Vagina (tissue), 2 donors: Measurements from ENCODE around the gene RPUSD3. TPM values are rescaled to one million over a fixed set of nuclear protein-coding genes. Genes with fewer than 3 reads are reported as not detected.

Source experiments
- DNase-seq, 2 donors: peaks; one replicate each; pipeline ENCODE4 v3.0.0-alpha.2; 2017; ENCODE audit errors: extremely low spot score in 2 of 2
- H3K27ac ChIP-seq: fragments of 200-600 bp; sonication (generic); one replicate; pipeline ENCODE4 v1.5.1; 2019
- H3K27me3 ChIP-seq: fragments of 200-600 bp; sonication (generic); one replicate; pipeline ENCODE4 v1.5.1; 2019
- H3K36me3 ChIP-seq, 2 donors: fragments of 200-600 bp; sonication (generic); one replicate each; pipeline ENCODE4 v1.5.1; 2017 to 2019
- H3K4me1 ChIP-seq: fragments of 200-600 bp; sonication (generic); one replicate; pipeline ENCODE4 v1.5.1; 2019
- H3K4me3 ChIP-seq, 2 donors: fragments of 200-600 bp; sonication (generic); 1 replicate in 1 of 2; 2 replicates in 1 of 2; pipeline ENCODE4 v1.5.1; 2016 to 2019
- H3K9me3 ChIP-seq: fragments of 200-600 bp; sonication (generic); one replicate; pipeline ENCODE4 v1.5.1; 2019
- POLR2A ChIP-seq, 2 donors: fragments of 450-650 bp; IDR thresholded peaks; one replicate each; pipeline ENCODE4 v1.6.1; 2017; ENCODE audit warnings: antibody characterized with exemption in 2 of 2, mild to moderate bottlenecking in 2 of 2, moderate library complexity in 2 of 2
- POLR2AphosphoS5 ChIP-seq, 2 donors: sonication (generic); formaldehyde crosslinking; IDR thresholded peaks; one replicate each; pipeline ENCODE4 v1.9.0; 2017; ENCODE audit warnings: antibody characterized with exemption in 2 of 2, mild to moderate bottlenecking in 2 of 2, low read depth in 1 of 2; ENCODE audit not compliant: insufficient read depth in 1 of 2
- intact Hi-C: fragments of 100-400 bp; cut with DNase I; formaldehyde crosslinking; loops from one replicate; pipeline ENCODE4 v1.15.1; 2023
- total RNA-seq: library from RNA; depleted of rRNA; stranded (reverse); fragments of >200 nt; gene quantifications from one replicate; pipeline ENCODE4 v1.2.3, GENCODE V29; 2016
- TF ChIP-seq, protein P1 (sequence below), 3 experiments: fragments of 450-650 bp in 2 of 3; fragments of 200-600 bp in 1 of 3; sonication (generic) in 1 of 3; IDR thresholded peaks; one replicate each; pipeline ENCODE4 v1.5.1; 2017 to 2019; ENCODE audit warnings: antibody characterized with exemption in 3 of 3, mild to moderate bottlenecking in 2 of 3, moderate library complexity in 2 of 3

Gene RPUSD3
- total RNA-seq, 1 donor from 2014 or later, result 50.6 TPM

DNA sequence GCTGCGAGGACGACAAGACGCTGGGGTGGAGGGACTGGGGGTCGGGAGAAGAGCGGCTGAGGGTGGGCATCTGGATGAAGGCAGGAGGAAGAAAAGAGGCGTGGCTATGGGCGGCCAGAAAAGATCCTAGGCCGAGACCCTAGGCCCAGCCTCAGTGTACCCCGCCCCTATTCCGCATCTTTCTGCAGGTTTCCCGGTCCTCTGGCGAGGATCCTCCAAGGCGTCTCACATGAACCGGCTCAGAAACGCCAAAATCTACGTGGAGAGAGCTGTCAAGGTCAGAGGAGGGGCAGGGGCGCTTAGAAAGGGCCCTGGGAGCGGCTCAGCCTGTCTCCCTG is 33.4 kb downstream of the RPUSD3 start:
- H3K4me3 ChIP-seq, result peak overlapping the region; percentile 62 to 68
- TF ChIP-seq, protein P1, sequence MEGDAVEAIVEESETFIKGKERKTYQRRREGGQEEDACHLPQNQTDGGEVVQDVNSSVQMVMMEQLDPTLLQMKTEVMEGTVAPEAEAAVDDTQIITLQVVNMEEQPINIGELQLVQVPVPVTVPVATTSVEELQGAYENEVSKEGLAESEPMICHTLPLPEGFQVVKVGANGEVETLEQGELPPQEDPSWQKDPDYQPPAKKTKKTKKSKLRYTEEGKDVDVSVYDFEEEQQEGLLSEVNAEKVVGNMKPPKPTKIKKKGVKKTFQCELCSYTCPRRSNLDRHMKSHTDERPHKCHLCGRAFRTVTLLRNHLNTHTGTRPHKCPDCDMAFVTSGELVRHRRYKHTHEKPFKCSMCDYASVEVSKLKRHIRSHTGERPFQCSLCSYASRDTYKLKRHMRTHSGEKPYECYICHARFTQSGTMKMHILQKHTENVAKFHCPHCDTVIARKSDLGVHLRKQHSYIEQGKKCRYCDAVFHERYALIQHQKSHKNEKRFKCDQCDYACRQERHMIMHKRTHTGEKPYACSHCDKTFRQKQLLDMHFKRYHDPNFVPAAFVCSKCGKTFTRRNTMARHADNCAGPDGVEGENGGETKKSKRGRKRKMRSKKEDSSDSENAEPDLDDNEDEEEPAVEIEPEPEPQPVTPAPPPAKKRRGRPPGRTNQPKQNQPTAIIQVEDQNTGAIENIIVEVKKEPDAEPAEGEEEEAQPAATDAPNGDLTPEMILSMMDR (IDR thresholded peaks at IDR 0.05), result no peak
- peak in 1 of 2 donors; percentile 30 for TF ChIP-seq POLR2AphosphoS5 (IDR thresholded peaks at IDR 0.05; ENCODE audit: insufficient read depth in 1 of 2, low read depth in 1 of 2)
- no peak for DNase-seq

DNA sequence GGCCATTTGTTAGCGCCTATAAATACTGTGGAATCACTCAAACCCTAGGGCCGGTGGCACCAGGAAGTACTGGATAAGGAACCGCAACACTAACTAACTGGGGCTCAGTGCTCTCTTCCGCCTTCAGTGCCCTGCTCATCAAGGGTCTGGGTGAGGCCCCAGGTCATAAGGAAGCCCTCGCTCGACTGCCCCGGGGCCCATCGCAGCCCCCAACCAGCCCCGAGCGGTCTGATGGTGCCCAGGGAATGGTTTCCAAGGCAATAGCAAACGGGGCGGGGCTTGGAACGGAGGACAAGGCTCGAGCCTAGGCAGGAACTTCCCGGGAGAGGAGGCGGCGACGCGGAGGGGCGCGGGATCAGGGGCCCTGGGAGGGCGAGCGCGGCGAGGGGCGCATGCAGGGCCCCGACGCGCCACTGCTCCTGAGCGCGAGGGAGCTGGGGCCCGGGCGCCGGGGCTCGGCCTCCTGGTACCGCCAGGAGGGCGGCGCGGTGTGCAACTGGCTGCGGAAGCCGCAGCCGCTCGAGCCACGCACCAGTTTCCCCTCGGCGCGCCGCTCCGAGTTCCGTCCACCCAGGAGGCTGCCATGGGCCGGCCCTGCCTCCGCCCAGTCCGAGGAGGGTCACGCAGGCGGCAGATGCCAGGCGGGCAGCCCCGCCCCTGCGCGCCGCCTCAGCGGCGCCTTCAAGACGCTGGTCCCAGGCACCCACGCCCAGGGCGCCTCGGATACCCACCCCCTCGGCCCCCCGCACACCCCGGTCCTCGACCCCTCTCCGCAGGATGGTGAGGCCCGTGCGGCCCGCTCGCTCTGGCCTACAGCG is 34.0 kb downstream of the RPUSD3 start, which contains the start of gene TTLL3:
Gene TTLL3 (plus strand): TSS at position 648 of the 818 bp plus-strand sequence. CDS start 400 bp downstream, outside the sequence.
- Histone ChIP-seq H3K4me3 (peak within 1 kb of the TSS; percentile 62 to 68), H3K9me3 (no peaks in the 10 kb centered on the region), H3K36me3 (peaks cover 0 to 39% of the 10 kb centered on the region in 2 donors), H3K27ac (peak within 1 kb of the TSS; percentile 94), H3K4me1 (peaks cover 19% of the 10 kb centered on the region), H3K27me3 (no peaks in the 10 kb centered on the region)
- no peak for DNase-seq
- intact Hi-C loops, result loop anchor here (10.0 kb wide), 1 partner anchor 125 kb away; the partner anchor contains the start of gene CRELD1
- peak in 1 of 2 donors; percentile 15 for TF ChIP-seq POLR2A (IDR thresholded peaks at IDR 0.05)
- TF ChIP-seq POLR2AphosphoS5 (IDR thresholded peaks at IDR 0.05; ENCODE audit: insufficient read depth in 1 of 2, low read depth in 1 of 2), result peak; percentile 26 to 65
- TF ChIP-seq, protein P1 (IDR thresholded peaks at IDR 0.05), result no peak

More for the DNA sequence above, 33.4 kb downstream of the RPUSD3 start:
- Histone ChIP-seq H3K27ac (peak overlapping the region; percentile 94), H3K4me1 (peaks cover 19% of the 10 kb centered on the region), H3K9me3 (no peaks in the 10 kb centered on the region), H3K27me3 (no peaks in the 10 kb centered on the region), H3K36me3 (peaks cover 0 to 33% of the 10 kb centered on the region in 2 donors)
- intact Hi-C loops, result no loop called here

DNA sequence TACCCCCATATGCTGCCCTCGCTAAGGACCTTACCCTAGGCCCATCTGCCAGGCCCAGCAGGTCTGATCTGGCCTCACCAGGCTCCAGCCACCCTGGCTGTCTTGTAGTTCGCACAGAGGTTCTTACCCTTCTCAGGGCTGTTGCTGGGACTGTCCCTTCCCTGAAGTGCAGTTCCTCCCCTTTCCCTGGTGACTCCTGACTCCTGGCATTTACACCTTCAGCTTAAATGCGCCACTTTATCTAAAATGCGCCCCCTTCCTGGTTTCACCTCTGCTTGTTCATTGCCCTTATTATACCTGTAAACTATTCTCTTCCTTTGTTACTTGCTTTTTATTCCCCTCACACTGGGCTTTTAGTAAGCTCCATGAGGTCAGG is 34.6 kb downstream of the RPUSD3 start:
- peaks cover 0 to 42% of the 10 kb centered on the region in 2 donors for H3K36me3 ChIP-seq
- TF ChIP-seq, protein P1 (IDR thresholded peaks at IDR 0.05), result no peak
- no peak for TF ChIP-seq POLR2AphosphoS5 (IDR thresholded peaks at IDR 0.05; ENCODE audit: insufficient read depth in 1 of 2, low read depth in 1 of 2)
- no peak for TF ChIP-seq POLR2A (IDR thresholded peaks at IDR 0.05)

DNA sequence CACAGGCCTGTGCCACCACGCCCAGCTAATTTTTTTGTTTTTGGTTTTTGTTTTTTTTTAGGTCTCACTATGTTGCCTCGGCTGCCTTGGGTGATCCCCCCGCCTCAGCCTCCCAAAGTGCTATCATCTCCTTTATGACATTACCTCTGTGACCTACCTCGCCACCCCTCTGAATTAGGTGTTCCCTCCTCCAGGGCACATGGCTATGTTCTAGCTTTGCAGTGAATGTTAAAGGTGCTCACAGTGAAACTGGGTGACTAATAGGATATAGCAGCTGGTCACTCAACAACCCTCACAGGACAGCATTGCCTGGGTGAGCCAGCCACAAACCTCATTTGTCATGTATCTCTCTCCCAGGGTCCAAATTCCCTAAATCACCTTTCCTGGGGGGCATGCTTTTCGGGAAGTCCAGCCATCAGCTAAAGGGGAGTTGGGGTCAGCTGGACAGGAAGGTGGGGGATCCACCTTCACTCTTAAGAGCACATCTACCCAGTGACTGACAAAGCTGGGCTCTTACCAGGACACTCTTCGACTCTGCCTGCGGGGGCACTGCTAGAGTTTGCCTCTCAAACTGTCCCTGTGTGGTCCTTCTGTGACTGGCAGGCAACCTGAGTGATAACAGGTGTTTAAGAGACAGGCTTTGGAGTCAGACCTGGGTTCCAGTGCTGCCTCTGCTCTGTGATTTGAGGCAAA is 35.3 kb downstream of the RPUSD3 start:
- no peak for DNase-seq
- Histone ChIP-seq H3K4me1 (peaks cover 19% of the 10 kb centered on the region), H3K27ac (peak overlapping the region; percentile 94), H3K27me3 (no peaks in the 10 kb centered on the region), H3K9me3 (no peaks in the 10 kb centered on the region), H3K4me3 (no peak overlapping the region), H3K36me3 (peaks cover 0 to 42% of the 10 kb centered on the region in 2 donors)
- TF ChIP-seq POLR2AphosphoS5 (IDR thresholded peaks at IDR 0.05; ENCODE audit: insufficient read depth in 1 of 2, low read depth in 1 of 2) (no peak), POLR2A (IDR thresholded peaks at IDR 0.05) (no peak)
- TF ChIP-seq, protein P1 (IDR thresholded peaks at IDR 0.05), result no peak
- intact Hi-C loops, result loop anchor here (10.0 kb wide), 1 partner anchor 126 kb away; the partner anchor contains the start of gene CRELD1

More for the DNA sequence above, 34.6 kb downstream of the RPUSD3 start:
- Histone ChIP-seq H3K27ac (peak overlapping the region; percentile 94), H3K9me3 (no peaks in the 10 kb centered on the region), H3K4me1 (peaks cover 19% of the 10 kb centered on the region), H3K27me3 (no peaks in the 10 kb centered on the region), H3K4me3 (peak overlapping the region; percentile 62 to 68)
- intact Hi-C loops, result loop anchor here (10.0 kb wide), 1 partner anchor 126 kb away; the partner anchor contains the start of gene CRELD1
- DNase-seq, result no peak
